ENCODE measurements around the gene KRTAP10-1.

The KRTAP10-1 gene

DNA sequence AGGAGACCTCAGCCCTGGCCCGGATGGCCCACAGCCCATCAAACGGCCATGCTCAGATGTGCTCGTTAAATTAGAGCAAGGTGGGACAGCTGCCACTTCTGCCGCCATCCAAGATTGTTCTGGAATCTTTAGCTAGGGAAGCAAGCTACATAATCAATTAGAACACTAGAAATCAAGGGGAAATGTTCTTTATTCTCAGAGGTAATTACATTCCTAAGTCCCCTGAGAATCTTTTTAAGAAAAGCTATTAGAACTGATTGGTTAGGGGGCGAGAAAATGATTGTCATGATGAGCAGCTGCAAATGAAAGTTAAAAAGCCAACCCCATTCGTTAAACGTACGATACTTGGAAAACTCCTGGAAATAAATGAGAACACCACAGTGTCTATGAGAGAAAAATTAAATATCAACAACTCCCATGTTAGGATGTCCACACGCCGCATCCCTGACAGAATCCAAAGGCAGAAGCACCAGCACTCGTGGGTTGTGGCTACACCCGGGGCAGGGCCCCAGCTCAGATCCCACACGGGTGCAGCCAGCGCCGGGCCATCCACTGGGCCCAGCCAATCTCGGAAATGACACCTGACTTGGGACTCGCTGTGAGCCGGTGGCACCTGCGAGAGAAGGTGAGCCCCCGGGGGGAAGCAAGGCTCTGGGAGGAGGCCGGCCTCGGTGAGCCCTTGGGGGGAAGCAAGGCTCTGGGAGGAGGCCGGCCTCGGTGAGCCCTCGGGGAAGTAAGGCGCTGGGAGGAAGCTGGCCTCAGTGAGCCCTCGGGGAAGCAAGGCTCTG lies 37.6 kb downstream of the KRTAP10-1 start:
- DNase-seq (ENCODE audit: low read depth) = no peak

DNA sequence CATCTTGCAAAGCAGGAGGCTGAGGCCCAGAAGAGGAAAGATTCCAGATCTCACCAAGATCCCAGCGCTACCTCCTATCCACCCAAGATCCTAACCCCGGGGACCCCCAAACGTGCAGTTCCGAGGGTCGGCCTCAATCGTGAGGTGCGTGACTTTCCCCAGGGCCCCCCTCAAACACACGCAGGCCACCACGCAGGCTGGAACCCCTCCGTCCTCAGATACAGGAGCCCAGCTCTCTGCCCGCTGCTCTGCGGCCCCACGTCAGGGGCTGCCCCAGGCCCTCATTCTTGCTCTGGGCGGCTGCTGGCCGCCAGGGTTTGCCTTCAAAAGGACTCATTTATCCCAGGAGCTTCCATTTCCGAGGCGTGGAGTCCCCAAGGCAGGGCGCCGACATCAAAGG lies 39.9 kb downstream of the KRTAP10-1 start:
- no peak for DNase-seq (ENCODE audit: low read depth)

GRCh38 chr21:44499631-44500030 lies 40.4 kb downstream of the KRTAP10-1 start:
- DNase-seq (ENCODE audit: low read depth) = no peak

GRCh38 chr21:44499211-44499560 lies 40.8 kb downstream of the KRTAP10-1 start:
- DNase-seq (ENCODE audit: low read depth) = no peak

GRCh38 chr21:44498280-44499210 lies 41.5 kb downstream of the KRTAP10-1 start:
- DNase-seq (ENCODE audit: low read depth) = no peak

DNA sequence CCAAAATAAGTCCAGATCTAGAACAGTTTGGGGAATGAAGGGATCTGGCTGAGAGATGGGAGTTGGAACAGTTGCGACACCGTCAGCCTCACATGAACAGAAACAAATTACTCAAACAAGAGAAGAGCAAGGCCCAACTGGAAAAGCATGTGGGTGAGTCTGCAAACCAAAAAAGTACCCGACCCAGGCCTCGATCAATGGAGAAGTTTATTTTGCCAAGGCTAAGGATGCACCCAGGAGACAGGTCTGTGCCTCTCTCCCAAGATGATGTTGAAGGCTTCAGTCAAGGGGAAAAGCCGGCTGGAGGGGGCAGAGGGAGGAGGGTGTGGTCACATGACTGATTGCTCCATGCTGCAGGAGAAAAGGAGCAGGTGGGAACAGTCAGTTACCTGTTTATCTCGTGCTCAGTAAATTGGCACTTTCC lies 42.3 kb downstream of the KRTAP10-1 start:
- no peak for DNase-seq (ENCODE audit: low read depth)

DNA sequence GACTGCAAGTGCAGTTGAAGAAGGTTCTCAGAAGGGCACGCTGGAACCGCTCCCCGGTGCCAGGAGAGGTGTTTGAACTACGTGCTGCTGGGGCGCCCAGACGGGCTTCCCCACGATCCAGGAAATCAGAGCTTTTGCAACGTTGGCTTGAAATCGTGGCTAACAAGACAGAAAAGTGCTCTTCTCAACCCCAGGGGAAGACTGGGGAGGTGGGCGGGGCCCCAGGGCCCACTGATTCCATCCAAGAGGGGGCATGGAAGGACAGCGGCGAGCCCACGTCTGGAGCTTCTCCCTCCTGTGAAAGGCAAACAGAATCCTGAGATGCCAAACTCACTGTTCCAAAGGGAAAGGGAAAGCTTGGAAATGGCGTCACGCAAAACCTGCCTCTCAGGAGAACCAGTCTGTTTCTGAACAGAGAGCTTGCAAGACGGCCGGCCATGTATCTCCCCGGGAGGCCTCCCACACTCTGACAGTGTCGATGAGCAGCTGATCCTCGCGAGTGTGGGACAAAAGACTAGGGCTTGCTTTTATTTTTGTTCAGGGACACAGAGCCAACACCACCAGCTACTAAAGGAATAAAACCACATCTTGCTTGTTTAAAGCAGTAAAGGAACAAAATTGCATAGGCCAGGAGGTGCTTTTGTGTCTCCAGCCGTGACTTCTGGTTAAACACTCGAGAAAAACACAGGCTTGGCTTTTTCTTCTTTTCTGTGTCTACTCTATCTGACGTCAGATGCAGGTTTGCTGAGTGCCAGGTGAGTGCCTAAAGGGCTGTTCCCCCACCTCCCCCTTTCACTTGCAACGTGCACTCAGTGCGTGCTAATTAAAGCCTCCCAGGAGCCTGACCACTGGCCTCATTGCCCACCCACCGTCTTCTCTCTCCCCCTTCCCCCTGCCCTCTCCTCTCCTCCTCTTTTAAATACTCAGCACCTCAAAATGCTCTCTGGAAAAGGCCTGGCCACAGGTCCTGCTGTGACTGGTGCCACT lies 43.1 kb downstream of the KRTAP10-1 start:
- DNase-seq (ENCODE audit: low read depth) = no peak

- no peak for DNase-seq (ENCODE audit: low read depth)
Measured at GRCh38 chr21:44495611-44496563, 44.1 kb downstream of the KRTAP10-1 start.

GRCh38 chr21:44494956-44495355 lies 45.0 kb downstream of the KRTAP10-1 start:
- no peak for DNase-seq (ENCODE audit: low read depth)

DNA sequence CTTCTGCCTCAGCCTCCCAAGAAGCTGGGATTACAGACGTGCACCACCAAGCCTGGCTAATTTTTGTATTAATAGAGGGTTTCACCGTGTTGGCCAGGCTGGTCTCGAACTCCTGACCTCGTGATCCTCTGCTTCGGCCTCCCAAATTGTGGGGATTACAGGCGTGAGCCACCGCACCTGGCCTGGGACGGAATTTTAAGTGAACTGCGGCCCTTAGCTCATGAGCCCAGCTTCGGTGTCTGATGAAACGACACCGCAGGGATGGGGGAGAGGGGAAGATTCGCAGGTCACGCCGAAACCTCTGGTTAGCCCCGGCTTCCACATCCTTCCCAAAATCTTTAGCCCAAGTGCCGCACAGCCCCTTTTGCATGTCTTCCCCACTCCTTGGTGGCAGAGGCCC lies 45.6 kb downstream of the KRTAP10-1 start:
- DNase-seq (ENCODE audit: low read depth) = no peak

GRCh38 chr21:44492567-44493385 lies 47.2 kb downstream of the KRTAP10-1 start:
- no peak for DNase-seq (ENCODE audit: low read depth)

- DNase-seq (ENCODE audit: low read depth) = no peak
Measured at GRCh38 chr21:44490816-44491215, 49.2 kb downstream of the KRTAP10-1 start.

DNA sequence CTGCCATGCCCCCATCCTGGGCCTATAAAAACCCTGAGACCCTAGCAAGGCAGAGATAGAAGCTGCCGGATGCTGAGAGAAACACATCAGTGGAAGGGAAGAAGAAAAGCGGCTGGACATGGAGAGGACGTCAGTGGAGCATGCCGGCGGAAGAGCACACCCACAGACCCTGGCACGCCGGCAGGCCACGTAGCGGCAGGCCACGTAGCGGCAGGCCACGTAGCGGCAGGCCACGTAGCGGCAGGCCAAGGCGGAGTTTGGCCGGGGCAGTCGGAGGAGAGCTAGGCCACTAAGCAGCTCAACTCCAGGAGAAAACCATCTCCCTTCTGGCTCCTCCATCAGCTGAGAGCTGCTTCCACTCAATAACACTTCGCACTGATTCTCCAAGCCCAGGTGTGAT lies 49.6 kb downstream of the KRTAP10-1 start:
- DNase-seq (ENCODE audit: low read depth) = no peak

DNA sequence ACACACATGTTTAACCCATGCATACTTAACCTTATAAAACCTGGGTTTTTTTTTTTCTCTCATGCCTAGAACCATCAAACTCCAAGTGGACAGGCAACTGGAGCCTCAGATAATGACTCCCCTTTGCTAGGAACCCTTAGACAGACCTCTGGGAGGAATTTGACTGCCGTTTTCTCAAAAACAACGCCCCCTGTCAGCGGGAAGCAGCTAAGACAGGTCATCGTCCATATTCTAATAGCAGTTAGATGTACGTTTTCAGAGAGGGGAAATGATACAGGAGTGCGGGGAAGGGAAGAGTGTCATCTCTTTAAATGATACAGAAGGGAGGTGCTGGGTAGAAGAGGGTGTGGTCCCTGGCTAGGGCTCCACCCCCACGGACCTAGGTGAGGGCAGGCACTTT lies 50.0 kb downstream of the KRTAP10-1 start:
- no peak for DNase-seq (ENCODE audit: low read depth)

Measured in non-pigmented ciliary epithelial cell (primary cell).